SK-N-SH (cell line): Measurements from ENCODE around the gene MAP4. TPM values are rescaled to one million over a fixed set of nuclear protein-coding genes. Genes with fewer than 3 reads are reported as not detected.

Experiments used
- CTCF ChIA-PET: fragments of 300-600, 350-600 bp; formaldehyde crosslinking; extraction: SDS; loops from one replicate; lab custom pipeline; 2021; lab: Yijun Ruan, JAX
- POLR2A ChIA-PET: fragments of 350-600 bp; sonication (Branson Sonifier 250); formaldehyde crosslinking; extraction: SDS; loops from one replicate; lab custom pipeline; 2020; ENCODE audit warnings: antibody characterized with exemption, inconsistent platforms; lab: Yijun Ruan, JAX
- DNase-seq: peaks from one replicate; pipeline ENCODE4 v3.0.0; 2012
- H2AFZ ChIP-seq: fragments of 200-600 bp; sonication (generic); 2 replicates; pipeline ENCODE4 v1.8.1; 2016; ENCODE audit warnings: antibody characterized with exemption, mild to moderate bottlenecking, low read depth
- H3F3A ChIP-seq: fragments of 200-600 bp; sonication (generic); replicated peaks from 2 replicates; pipeline ENCODE3; 2016; ENCODE audit warnings: antibody characterized with exemption, mild to moderate bottlenecking; ENCODE audit not compliant: insufficient read depth
- H3K27ac ChIP-seq, 2 experiments: fragments of 200-500 bp in 1 of 2; fragments of 200-600 bp in 1 of 2; sonication (Bioruptor generic) in 1 of 2; sonication (generic), shearing (Covaris generic) in 1 of 2; 2 replicates each; pipeline versions ENCODE4 v1.5.1 to v1.6.1; 2014 to 2016; ENCODE audit warnings: low read depth in 2 of 2, inconsistent platforms in 1 of 2, low read length in 1 of 2, mild to moderate bottlenecking in 1 of 2, mixed read lengths in 1 of 2
- H3K27me3 ChIP-seq: fragments of 200-600 bp; sonication (generic), shearing (Covaris generic); 2 replicates; pipeline ENCODE4 v1.6.1; 2016; ENCODE audit warnings: mixed run types; ENCODE audit not compliant: insufficient read depth
- H3K36me3 ChIP-seq, 2 experiments: fragments of 200-500 bp in 1 of 2; fragments of 200-600 bp in 1 of 2; sonication (Bioruptor generic) in 1 of 2; sonication (generic) in 1 of 2; replicated peaks in 1 of 2; 2 replicates each; pipeline versions ENCODE3 to v1.5.1; 2014 to 2016; ENCODE audit warnings: low read length in 1 of 2, mild to moderate bottlenecking in 1 of 2; ENCODE audit not compliant: insufficient read depth in 2 of 2, control insufficient read depth in 1 of 2
- H3K4me1 ChIP-seq, 2 experiments: fragments of 200-500 bp in 1 of 2; fragments of 200-600 bp in 1 of 2; sonication (Bioruptor generic) in 1 of 2; sonication (generic), shearing (Covaris generic) in 1 of 2; 2 replicates each; pipeline versions ENCODE4 v1.5.1 to v1.6.1; 2014 to 2016; ENCODE audit warnings: low read depth in 1 of 2, low read length in 1 of 2, mixed run types in 1 of 2; ENCODE audit not compliant: insufficient read depth in 2 of 2, control insufficient read depth in 1 of 2
- H3K4me2 ChIP-seq: fragments of 200-600 bp; sonication (generic), shearing (Covaris generic); 2 replicates; pipeline ENCODE4 v1.6.1; 2017; ENCODE audit warnings: mixed run types
- H3K4me3 ChIP-seq, 2 experiments: fragments of 200-500 bp in 1 of 2; fragments of 200-600 bp in 1 of 2; sonication (Bioruptor generic) in 1 of 2; sonication (generic), shearing (Covaris generic) in 1 of 2; 2 replicates each; pipeline versions ENCODE4 v1.5.1 to v1.8.1; 2014 to 2016; ENCODE audit warnings: low read depth in 2 of 2, inconsistent platforms in 1 of 2, low read length in 1 of 2, mild to moderate bottlenecking in 1 of 2, mixed read lengths in 1 of 2, moderate library complexity in 1 of 2
- H3K79me2 ChIP-seq: fragments of 200-600 bp; sonication (generic); 2 replicates; pipeline ENCODE4 v1.8.1; 2017; ENCODE audit warnings: mild to moderate bottlenecking; ENCODE audit not compliant: insufficient read depth
- H3K9ac ChIP-seq: fragments of 200-600 bp; sonication (generic); 2 replicates; pipeline ENCODE4 v1.6.1; 2017; ENCODE audit warnings: mixed run types
- H3K9me2 ChIP-seq: fragments of 200-600 bp; sonication (generic); 2 replicates; pipeline ENCODE4 v1.6.1; 2017; ENCODE audit warnings: mixed run types
- H3K9me3 ChIP-seq: fragments of 200-600 bp; sonication (generic); 2 replicates; pipeline ENCODE4 v1.6.1; 2017; ENCODE audit warnings: mixed run types, mild to moderate bottlenecking, moderate library complexity
- H4K20me1 ChIP-seq: fragments of 200-600 bp; sonication (generic); 2 replicates; pipeline ENCODE4 v1.6.1; 2017; ENCODE audit warnings: mild to moderate bottlenecking, mixed run types; ENCODE audit not compliant: insufficient read depth
- CHD2 ChIP-seq: fragments of 150-350 bp; IDR thresholded peaks from 2 replicates; pipeline ENCODE4 v1.6.1; 2018; ENCODE audit warnings: low read length; ENCODE audit not compliant: partially characterized antibody
- EZH2phosphoT487 ChIP-seq: fragments of 200-600 bp; sonication (generic); IDR thresholded peaks from 2 replicates; pipeline ENCODE4 v1.6.1; 2017; ENCODE audit warnings: low read depth, mixed run types, mild to moderate bottlenecking, antibody characterized with exemption, moderate library complexity, borderline replicate concordance
- FOXJ3 ChIP-seq: sonication (generic); formaldehyde crosslinking; IDR thresholded peaks from 2 replicates; pipeline ENCODE4 v1.5.1; 2020; ENCODE audit warnings: mild to moderate bottlenecking, missing genetic modification reagents
- GABPA ChIP-seq: IDR thresholded peaks from 2 replicates; pipeline ENCODE4 v1.4.0; 2012; ENCODE audit warnings: low read depth, mild to moderate bottlenecking
- GATA2 ChIP-seq: sonication (generic); formaldehyde crosslinking; IDR thresholded peaks from 2 replicates; pipeline ENCODE4 v1.5.0; 2020; ENCODE audit warnings: mild to moderate bottlenecking, missing genetic modification reagents
- IRF3 ChIP-seq: fragments of 150-350 bp; IDR thresholded peaks from 2 replicates; pipeline ENCODE4 v1.6.1; 2016; ENCODE audit warnings: mild to moderate bottlenecking, low read depth, low read length
- MAX ChIP-seq: IDR thresholded peaks from 2 replicates; pipeline ENCODE4 v1.4.0; 2012; ENCODE audit warnings: low read depth
- MXI1 ChIP-seq: IDR thresholded peaks from 2 replicates; pipeline ENCODE4 v1.6.1; 2012; ENCODE audit warnings: mild to moderate bottlenecking, low read depth, low read length, improper control_type of control experiment
- PBX3 ChIP-seq: IDR thresholded peaks from 2 replicates; pipeline ENCODE4; 2012
- RAD21 ChIP-seq: IDR thresholded peaks from 2 replicates; pipeline ENCODE4 v1.6.1; 2012; ENCODE audit warnings: mild to moderate bottlenecking, low read length
- RCOR1 ChIP-seq: fragments of 150-350 bp; IDR thresholded peaks from 2 replicates; pipeline ENCODE4 v1.6.1; 2017; ENCODE audit warnings: antibody characterized with exemption, low read length
- RFX5 ChIP-seq: IDR thresholded peaks from 2 replicates; pipeline ENCODE4 v1.6.1; 2012; ENCODE audit warnings: mild to moderate bottlenecking, improper control_type of control experiment, low read length
- RXRA ChIP-seq: IDR thresholded peaks from 2 replicates; pipeline ENCODE4 v1.4.0; 2012; ENCODE audit warnings: low read depth, mild to moderate bottlenecking, borderline replicate concordance
- SMC3 ChIP-seq: IDR thresholded peaks from 2 replicates; pipeline ENCODE4 v1.6.1; 2012; ENCODE audit warnings: low read depth, low read length, improper control_type of control experiment
- TAF1 ChIP-seq: IDR thresholded peaks from 2 replicates; pipeline ENCODE4 v1.6.1; 2012; ENCODE audit warnings: low read depth, mild to moderate bottlenecking, low read length, moderate library complexity, borderline replicate concordance
- TCF12 ChIP-seq: IDR thresholded peaks from 2 replicates; pipeline ENCODE4 v1.4.0; 2012
- TEAD4 ChIP-seq: IDR thresholded peaks from 2 replicates; pipeline ENCODE4 v1.4.0; 2012; ENCODE audit warnings: mild to moderate bottlenecking, borderline replicate concordance; ENCODE audit not compliant: insufficient read depth
- USF1 ChIP-seq: IDR thresholded peaks from 2 replicates; pipeline ENCODE4 v1.4.0; 2012; ENCODE audit warnings: low read depth, borderline replicate concordance
- USF2 ChIP-seq: fragments of 150-350 bp; IDR thresholded peaks from 2 replicates; pipeline ENCODE4 v1.6.1; 2017; ENCODE audit warnings: antibody characterized with exemption, low read length, low read depth, borderline replicate concordance
- YY1 ChIP-seq: IDR thresholded peaks from 2 replicates; pipeline ENCODE4 v1.4.0; 2012; ENCODE audit warnings: low read depth, mild to moderate bottlenecking
- ZBTB33 ChIP-seq: IDR thresholded peaks from 2 replicates; pipeline ENCODE4 v1.4.0; 2012; ENCODE audit warnings: low read depth, borderline replicate concordance
- WGBS: methylation state at CpG from one replicate; pipeline ENCODE4 v1.1.6; 2017; ENCODE audit warnings: low lambda C conversion rate; 5-methylcytosine and 5-hydroxymethylcytosine counted together
- polyA plus RNA-seq, 3 experiments: library from polyadenylated mRNA; depleted of rRNA; stranded (reverse); fragments of >200 nt; gene quantifications; 2 replicates each; pipeline ENCODE4 v1.2.3, GENCODE V29; 2012

The MAP4 gene
- polyA plus RNA-seq, 1 of the 3 experiments (the other 2 are of a cell fraction), result 121 TPM

- Histone ChIP-seq H3K4me1 (no peaks in the 10 kb centered on the region), H4K20me1 (peaks cover 92% of the 10 kb centered on the region), H3F3A (peaks cover 12% of the 10 kb centered on the region), H3K4me3 (no peak overlapping the region), H3K79me2 (peaks cover 100% of the 10 kb centered on the region), H3K9me3 (no peaks in the 10 kb centered on the region), H2AFZ (no peak overlapping the region), H3K27ac (no peak overlapping the region), H3K4me2 (no peak overlapping the region), H3K9me2 (no peaks in the 10 kb centered on the region), H3K36me3 (peaks cover 4 to 24% of the 10 kb centered on the region in 2 experiments), H3K27me3 (no peaks in the 10 kb centered on the region), H3K9ac (no peak overlapping the region)
- 97% methylated on average over 5 of the region's 5 CpGs for WGBS
- no peak for DNase-seq
- CTCF ChIA-PET, result interaction anchor here (1.0 to 8.1 kb wide), 4 partner anchors 13 to 178 kb away, joined by 3 to 46 read pairs (median 4); no protein-coding TSS in a partner anchor
- no peak for TF ChIP-seq ZBTB33
- TF ChIP-seq MXI1, result no peak
- TF ChIP-seq IRF3, result no peak
- POLR2A ChIA-PET, result no interaction called here
Measured at GRCh38 chr3:48002787-48003186, 13.4 kb downstream of the MAP4 start.

GRCh38 chr3:48001991-48002390 lies 14.2 kb downstream of the MAP4 start:
- H4K20me1 ChIP-seq, result peaks cover 90% of the 10 kb centered on the region
- H2AFZ ChIP-seq, result no peak overlapping the region
- no peak overlapping the region for H3K9ac ChIP-seq
- H3K27ac ChIP-seq, result no peak overlapping the region
- H3K4me2 ChIP-seq, result no peak overlapping the region
- no peaks in the 10 kb centered on the region for H3K4me1 ChIP-seq
- H3F3A ChIP-seq, result peaks cover 16% of the 10 kb centered on the region
- H3K9me3 ChIP-seq, result no peaks in the 10 kb centered on the region
- 98% methylated on average over 4 of the region's 4 CpGs for WGBS
- no peaks in the 10 kb centered on the region for H3K27me3 ChIP-seq
- DNase-seq, result no peak
- H3K4me3 ChIP-seq, result no peak overlapping the region
- ChIA-PET CTCF (interaction anchor here (1.7 to 8.1 kb wide), 3 partner anchors 12 to 164 kb away, joined by 5 to 46 read pairs (median 10); no protein-coding TSS in a partner anchor), POLR2A (no interaction called here)
- peaks cover 4 to 26% of the 10 kb centered on the region in 2 experiments for H3K36me3 ChIP-seq
- H3K79me2 ChIP-seq, result peaks cover 99% of the 10 kb centered on the region
- no peaks in the 10 kb centered on the region for H3K9me2 ChIP-seq
- TF ChIP-seq EZH2phosphoT487 (no peak), PBX3 (no peak), MAX (no peak), TAF1 (no peak), GABPA (no peak), RFX5 (no peak), RXRA (no peak), SMC3 (no peak), RCOR1 (no peak), USF1 (no peak), TEAD4 (no peak), USF2 (no peak), FOXJ3 (CRISPR knock-in tag) (no peak), TCF12 (no peak), GATA2 (CRISPR knock-in tag) (no peak), RAD21 (no peak), YY1 (no peak), CHD2 (no peak)
